ENCODE results near the gene COX6A2.

Gene COX6A2

DNA sequence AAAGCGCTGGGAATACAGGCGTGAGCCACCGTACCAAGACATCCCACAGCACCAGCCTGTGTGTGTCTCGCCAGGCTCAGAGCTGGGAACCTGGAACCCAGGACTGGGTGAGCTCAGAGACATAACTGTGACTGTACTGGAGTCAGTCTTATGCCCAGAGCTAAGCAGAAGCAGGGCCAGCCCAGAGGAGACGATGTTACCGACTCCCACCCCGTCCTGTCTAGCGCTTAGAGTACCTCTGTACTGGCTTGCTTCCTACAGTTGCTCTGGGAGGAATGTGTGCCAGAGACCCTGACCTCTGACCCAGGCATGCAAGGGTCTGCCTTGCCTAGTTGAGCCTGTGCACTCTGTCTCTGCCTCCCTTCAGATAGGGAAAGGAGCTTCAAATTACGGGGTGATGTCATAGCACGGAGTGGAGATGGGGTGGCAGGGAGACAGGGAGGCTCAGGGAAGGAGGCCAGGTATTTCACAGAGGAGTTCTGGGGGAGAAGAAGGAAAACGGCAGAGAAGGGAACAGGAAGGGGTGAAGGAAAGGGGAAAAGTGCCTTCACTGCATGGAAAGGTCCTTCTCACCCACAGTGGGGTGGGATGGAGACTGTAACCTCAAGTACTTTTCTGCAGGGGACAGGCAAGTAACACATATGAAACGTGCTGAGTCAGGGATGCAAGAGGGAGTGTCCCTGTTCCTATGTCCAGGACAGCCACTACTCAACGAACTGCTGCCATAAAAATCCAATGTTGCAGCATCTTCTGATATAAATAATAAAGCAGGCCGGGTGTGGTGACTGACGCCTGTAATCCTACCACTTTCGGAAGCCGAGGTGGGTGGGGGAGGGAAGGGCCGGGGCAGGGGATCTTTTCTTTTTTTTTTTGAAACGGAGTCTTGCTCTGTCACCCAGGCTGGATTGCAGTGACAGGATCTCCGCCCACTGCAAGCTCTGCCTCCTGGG, 25.4 kb upstream of the COX6A2 start:
- TF ChIP-seq CTCF (IDR thresholded peaks at IDR 0.05; ENCODE audit: insufficient read depth, low read length, poor library complexity, severe bottlenecking) (no peak), EZH2phosphoT487 (conservative IDR thresholded peaks at IDR 0.05; ENCODE audit: low read length) (no peak)
- Histone ChIP-seq H3K27me3 (ENCODE audit: low read length) (no peaks in the 10 kb centered on the region), H3K4me2 (ENCODE audit: low read depth, low read length, poor library complexity, severe bottlenecking) (no peak overlapping the region), H3K9ac (ENCODE audit: low read length) (no peak overlapping the region), H4K20me1 (ENCODE audit: low read depth, low read length) (peaks cover 7% of the 10 kb centered on the region; the same call in 1 of the 2 replicates), H3K27ac (ENCODE audit: low read depth, low read length) (no peak overlapping the region), H3F3A (ENCODE audit: insufficient read depth) (0 out of 2 replicates have a peak, but pooled peaks cover 4% of the 10 kb centered on the region), H3K4me3 (ENCODE audit: insufficient read depth, low read length, poor library complexity, severe bottlenecking) (no peak overlapping the region), H3K79me2 (ENCODE audit: insufficient read depth, low read length) (peaks cover 34% of the 10 kb centered on the region), H2AFZ (ENCODE audit: low read depth, low read length, severe bottlenecking) (no peak overlapping the region), H3K9me3 (ENCODE audit: insufficient read depth, low read length) (no peaks in the 10 kb centered on the region), H3K9me2 (replicated peaks; ENCODE audit: insufficient read depth, low read length) (no peaks in the 10 kb centered on the region), H3K36me3 (ENCODE audit: low read length) (no peaks in the 10 kb centered on the region)

- Histone ChIP-seq H3K79me2 (ENCODE audit: insufficient read depth, low read length) (peaks cover 26% of the 10 kb centered on the region), H3K27me3 (ENCODE audit: low read length) (no peaks in the 10 kb centered on the region), H3K36me3 (ENCODE audit: low read length) (no peaks in the 10 kb centered on the region), H3K9me2 (replicated peaks; ENCODE audit: insufficient read depth, low read length) (no peaks in the 10 kb centered on the region), H3K9me3 (ENCODE audit: insufficient read depth, low read length) (no peaks in the 10 kb centered on the region), H3K9ac (ENCODE audit: low read length) (no peak overlapping the region), H4K20me1 (ENCODE audit: low read depth, low read length) (peaks cover 7% of the 10 kb centered on the region; the same call in 1 of the 2 replicates), H3K4me3 (ENCODE audit: insufficient read depth, low read length, poor library complexity, severe bottlenecking) (no peak overlapping the region), H3F3A (ENCODE audit: insufficient read depth) (no peaks in the 10 kb centered on the region), H3K27ac (ENCODE audit: low read depth, low read length) (no peak overlapping the region), H3K4me2 (ENCODE audit: low read depth, low read length, poor library complexity, severe bottlenecking) (no peak overlapping the region), H2AFZ (ENCODE audit: low read depth, low read length, severe bottlenecking) (no peak overlapping the region)
- TF ChIP-seq EZH2phosphoT487 (conservative IDR thresholded peaks at IDR 0.05; ENCODE audit: low read length) (no peak), CTCF (IDR thresholded peaks at IDR 0.05; ENCODE audit: insufficient read depth, low read length, poor library complexity, severe bottlenecking) (no peak)
Measured at GRCh38 chr16:31452631-31453106, 24.5 kb upstream of the COX6A2 start.

DNA sequence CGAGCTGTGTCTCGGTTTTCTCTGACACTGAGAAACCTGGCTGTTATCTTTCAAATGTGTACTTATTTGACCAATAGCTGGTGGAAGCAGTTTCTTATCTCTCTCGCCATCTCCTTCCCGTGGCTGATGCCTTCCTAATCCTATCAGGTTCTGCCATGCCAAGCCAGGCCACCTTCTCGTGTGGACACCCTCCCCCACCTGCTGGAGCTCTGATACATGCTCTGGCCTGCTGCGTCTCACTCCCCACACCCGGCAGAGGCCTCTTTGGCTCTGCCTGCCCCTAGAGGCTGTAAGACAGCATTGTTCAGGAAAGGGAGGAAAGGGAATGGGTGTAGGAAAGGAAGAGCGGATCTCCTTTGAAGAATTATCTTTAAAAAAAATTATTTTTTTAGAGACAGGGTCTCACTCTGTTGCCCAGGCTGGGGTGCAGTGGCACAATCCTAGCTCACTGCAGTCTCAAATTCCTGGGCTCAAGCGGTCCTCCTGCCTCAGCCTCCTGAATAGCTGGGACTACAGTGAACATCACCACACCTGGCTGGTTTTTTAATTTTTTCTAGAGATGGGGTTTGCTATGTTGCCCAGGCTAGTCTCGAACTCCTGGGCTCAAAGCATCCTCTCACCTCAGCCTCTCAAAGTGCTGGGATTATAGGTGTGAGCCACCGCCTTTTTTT, 23.7 kb upstream of the COX6A2 start:
- no peak overlapping the region for H3K4me3 ChIP-seq (ENCODE audit: insufficient read depth, low read length, poor library complexity, severe bottlenecking)
- no peak overlapping the region for H3K4me2 ChIP-seq (ENCODE audit: low read depth, low read length, poor library complexity, severe bottlenecking)
- H3K9me3 ChIP-seq (ENCODE audit: insufficient read depth, low read length): no peaks in the 10 kb centered on the region
- H3K9ac ChIP-seq (ENCODE audit: low read length): no peak overlapping the region
- H3F3A ChIP-seq (ENCODE audit: insufficient read depth): no peaks in the 10 kb centered on the region
- no peaks in the 10 kb centered on the region for H3K36me3 ChIP-seq (ENCODE audit: low read length)
- no peak overlapping the region for H2AFZ ChIP-seq (ENCODE audit: low read depth, low read length, severe bottlenecking)
- H4K20me1 ChIP-seq (ENCODE audit: low read depth, low read length): peaks cover 7% of the 10 kb centered on the region; the same call in 1 of the 2 replicates
- no peak overlapping the region for H3K27ac ChIP-seq (ENCODE audit: low read depth, low read length)
- peak; percentile 23 for TF ChIP-seq CTCF (IDR thresholded peaks at IDR 0.05; ENCODE audit: insufficient read depth, low read length, poor library complexity, severe bottlenecking)
- no peak for TF ChIP-seq EZH2phosphoT487 (conservative IDR thresholded peaks at IDR 0.05; ENCODE audit: low read length)
- H3K27me3 ChIP-seq (ENCODE audit: low read length): no peaks in the 10 kb centered on the region
- H3K9me2 ChIP-seq (replicated peaks; ENCODE audit: insufficient read depth, low read length): no peaks in the 10 kb centered on the region
- peaks cover 17% of the 10 kb centered on the region for H3K79me2 ChIP-seq (ENCODE audit: insufficient read depth, low read length)
